ENCODE measurements around the gene FBXL16.
"Not testable (repeated sequence)": the region's sequence is repeated elsewhere in the genome, so short reads cannot be mapped to it uniquely, and the experiment has no call there.

Gene FBXL16, protein sequence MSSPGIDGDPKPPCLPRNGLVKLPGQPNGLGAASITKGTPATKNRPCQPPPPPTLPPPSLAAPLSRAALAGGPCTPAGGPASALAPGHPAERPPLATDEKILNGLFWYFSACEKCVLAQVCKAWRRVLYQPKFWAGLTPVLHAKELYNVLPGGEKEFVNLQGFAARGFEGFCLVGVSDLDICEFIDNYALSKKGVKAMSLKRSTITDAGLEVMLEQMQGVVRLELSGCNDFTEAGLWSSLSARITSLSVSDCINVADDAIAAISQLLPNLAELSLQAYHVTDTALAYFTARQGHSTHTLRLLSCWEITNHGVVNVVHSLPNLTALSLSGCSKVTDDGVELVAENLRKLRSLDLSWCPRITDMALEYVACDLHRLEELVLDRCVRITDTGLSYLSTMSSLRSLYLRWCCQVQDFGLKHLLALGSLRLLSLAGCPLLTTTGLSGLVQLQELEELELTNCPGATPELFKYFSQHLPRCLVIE

DNA sequence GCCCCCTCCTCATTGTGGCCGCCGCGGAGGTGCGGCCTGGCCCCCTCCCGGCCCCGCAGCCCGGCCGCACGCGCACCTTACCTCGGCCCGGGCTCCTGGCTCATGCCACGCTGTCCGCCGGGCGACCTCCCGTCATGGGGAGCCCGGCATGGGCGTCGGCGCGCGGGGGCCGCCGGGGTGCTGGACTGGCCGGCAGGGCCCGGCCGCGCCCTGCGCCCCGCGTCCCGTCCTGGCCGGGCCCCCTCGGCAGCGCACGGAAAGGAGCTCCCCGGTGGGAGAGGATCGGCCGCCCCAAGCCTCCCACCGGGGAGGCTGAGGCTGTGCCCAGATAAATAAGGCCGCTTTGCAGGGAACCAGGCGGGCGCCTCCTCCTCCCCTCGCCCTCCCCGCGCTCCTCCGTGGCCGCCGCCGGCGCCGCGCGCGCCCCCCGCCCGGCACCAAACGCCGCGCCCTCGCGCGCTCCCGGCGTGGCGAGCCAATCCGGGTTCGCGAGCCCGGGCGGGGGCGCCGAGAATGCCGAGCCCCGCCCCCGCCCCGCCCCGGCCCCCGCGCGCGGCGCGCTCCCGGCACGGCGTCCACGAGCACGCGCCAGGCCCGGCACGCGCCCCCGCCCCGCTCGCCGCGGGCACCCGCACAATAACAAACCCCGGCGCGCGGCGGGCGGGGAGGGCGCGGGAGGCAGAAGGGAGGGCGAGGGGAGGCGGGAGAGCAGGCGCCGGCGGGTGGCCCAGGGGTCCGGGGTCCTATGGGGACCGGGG is at the start of gene FBXL16:
FBXL16 (minus strand) TSS at position 371 of the 758 bp plus-strand sequence. CDS start 8,396 bp downstream, outside the sequence.
- no peak for DNase-seq

DNA sequence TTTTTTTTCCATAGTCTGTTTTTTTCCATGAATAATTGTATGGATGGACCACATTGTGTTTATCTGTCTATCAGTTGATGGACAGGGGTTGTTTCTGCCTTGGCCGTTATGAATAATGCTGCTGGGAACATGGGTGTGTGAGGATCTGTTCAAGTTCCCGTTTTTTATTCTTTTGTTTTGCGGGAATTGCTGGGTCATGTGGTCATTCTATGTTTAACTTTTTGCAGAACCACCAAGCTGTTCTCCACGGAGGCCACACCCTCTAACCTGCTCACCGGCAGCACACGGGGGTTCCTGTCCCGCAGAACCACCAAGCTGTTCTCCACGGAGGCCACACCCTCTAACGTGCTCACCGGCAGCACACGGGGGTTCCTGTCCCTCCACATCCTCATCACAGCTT is 49.1 kb upstream of the FBXL16 start:
- no peak for DNase-seq

DNA sequence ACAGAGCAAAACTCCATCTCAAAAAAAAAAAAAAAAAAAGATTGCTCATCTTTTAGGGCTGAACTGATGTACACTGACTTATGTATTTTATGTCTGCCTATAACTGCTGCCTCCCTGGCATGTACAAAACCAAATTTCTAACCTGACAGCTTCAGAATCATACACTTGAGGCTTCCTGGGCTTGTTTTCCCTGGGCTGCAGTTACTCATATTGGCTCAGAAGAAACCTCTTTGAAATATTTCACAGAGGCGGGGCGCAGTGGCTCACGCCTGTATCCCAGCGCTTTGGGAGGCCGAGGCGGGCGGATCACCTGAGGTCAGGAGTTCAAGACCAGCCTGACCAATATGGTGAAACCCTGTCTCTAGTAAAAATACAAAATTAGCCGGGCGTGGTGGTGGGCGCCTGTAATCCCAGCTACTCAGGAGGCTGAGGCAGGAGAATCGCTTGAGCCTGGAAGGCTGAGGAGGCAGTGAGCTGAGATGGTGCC is 48.6 kb upstream of the FBXL16 start:
- DNase-seq, result not testable (repeated sequence)

DNA sequence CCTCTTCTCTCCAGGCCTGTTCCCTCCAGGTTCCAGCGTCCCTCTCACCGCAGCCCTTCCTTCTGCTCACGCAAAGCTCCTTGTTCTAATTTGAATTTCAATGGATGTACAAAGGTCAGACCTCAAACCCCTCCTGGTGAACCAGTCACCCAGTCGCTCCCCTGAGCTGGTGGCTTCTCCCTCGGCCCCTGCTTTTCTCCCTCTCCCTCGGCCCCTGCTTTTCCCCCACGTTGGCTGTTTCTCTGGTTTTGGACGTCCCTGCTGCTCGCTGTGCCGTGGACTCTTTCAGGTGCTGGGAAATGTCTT is 46.4 kb upstream of the FBXL16 start:
- no peak for DNase-seq

DNA sequence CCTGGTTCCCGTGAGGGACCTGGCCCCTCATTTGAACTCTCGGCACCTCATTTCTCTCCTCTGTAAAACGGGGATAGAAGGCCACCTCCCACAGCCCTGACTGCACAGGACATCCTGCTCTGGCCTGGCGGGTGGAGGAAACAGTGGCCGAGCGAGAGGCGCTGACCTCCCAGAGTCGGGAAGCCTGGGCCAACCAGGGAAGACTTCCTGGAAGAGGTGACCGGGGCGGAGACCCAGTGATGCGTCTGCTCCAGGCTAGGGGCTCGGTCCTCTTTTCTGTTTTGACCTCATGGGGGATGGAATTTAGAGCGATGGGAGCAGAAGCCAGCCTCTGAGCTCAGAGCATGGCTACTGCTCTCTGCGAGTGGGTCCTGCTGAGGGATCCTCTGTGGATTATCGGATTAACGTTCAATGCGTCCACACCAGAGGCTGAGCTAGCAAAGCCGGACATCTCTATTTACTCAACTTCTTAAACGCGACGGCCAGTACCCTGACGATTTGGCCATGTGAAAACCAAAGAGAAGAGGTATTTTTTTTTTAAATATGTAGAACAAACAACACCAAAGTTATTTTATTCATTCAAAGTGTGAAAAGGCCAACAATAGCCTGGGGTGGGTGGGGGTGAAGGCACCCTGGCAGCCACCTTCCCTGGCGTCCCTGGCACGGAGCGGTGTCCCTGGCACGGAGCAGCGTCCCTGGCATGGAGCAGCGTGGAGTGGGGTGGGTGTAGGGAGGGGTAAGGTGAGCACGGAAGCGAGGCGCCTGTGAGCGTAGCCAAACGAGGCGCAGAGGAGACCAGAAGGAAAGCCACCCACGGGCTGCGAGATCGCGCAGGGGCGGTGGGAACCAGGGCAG is 45.8 kb upstream of the FBXL16 start:
- no peak for DNase-seq

DNA sequence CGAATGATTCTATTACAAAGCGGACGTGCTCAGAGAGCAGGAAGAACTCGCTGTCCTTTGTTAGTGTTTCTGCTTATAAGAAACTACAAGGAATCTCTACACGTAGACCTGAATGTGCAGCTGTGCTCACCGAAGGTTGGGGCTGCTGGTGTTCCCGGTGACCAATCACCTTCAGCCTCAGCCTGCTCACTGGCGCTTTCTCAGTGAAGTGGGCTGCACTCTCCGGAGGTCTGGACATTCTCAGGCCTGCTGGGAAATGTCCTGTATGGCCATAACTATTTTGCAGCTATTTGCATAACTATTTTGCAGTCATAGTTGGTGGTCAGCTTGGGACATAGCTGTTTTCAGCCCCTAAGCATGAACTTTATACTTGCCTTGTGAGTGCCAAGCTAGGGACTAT is 44.9 kb upstream of the FBXL16 start:
- DNase-seq, result no peak

DNA sequence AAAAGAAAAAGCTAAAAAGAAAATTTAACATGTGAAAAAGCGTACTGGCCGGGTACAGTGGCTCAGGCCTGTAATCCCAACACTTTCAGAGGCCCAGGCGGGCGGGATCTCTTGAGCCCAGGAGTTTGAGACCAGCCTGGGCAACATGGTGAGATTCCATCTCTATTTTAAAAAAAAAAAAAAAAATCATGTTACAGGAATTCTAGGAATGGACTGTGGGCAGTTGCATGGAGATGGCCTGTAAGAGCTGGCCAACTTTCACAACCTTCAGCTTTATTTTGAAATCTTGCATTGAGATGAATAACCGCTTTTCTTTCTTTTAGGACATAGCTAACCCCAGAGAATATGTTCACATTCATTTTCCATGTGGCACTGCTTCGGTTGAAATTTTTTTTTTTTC is 43.4 kb upstream of the FBXL16 start:
- no peak for DNase-seq

DNA sequence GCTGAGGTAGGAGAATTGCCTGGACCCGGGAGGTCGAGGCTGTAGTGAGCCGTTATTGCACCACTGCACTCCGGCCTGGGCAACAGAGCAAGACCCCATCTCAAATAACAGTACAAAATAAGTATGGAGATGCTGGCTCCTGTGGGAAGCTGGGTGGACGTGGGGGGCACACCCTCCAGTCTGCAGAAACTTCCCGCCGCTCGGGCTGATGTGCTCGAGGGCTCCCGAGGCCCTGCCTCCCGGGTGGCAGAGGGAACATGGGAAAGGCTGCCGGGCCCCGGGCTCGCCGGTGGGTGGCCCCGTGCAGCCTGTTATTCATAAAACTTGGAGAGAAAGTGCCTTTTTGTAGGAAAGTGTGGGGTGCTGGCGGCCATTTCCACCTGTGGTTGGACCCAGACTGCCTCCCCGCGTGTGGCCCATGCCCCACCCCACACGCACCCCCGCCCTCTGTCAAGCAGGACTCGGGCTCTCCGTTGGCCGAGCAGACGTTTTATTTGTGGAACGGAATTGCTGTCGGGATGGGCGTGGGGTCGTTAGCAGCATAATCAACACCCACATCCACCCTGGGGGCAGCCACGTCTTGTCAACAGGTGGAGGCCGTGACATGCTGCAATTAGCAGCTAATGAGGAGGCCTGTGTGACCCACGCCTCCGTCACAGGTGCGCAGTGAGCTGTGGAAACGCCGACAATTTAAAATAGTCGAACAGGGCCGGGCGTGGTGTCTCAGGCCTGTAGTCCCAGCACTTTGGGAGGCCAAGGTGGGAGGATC is 42.6 kb upstream of the FBXL16 start:
- DNase-seq, result no peak

DNA sequence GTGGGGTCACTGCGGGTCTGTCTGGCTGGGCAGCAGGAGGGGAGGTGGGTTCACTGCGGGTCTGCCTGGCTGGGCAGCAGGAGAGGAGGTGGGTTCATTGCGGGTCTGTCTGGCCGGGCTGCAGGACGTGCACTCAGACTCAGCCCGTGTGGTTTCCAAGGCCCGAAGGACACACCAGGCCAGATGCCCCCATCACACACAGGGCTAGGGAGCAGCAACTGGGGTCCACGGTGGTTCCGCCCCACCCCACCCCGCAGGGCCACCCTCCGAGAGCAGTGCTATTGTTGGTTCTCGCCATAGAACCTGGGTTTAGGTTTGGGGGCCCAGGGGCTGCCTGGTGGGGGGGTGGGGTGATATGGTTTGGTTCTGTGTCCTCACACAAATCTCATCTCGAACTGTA is 41.0 kb upstream of the FBXL16 start:
- DNase-seq, result no peak

DNA sequence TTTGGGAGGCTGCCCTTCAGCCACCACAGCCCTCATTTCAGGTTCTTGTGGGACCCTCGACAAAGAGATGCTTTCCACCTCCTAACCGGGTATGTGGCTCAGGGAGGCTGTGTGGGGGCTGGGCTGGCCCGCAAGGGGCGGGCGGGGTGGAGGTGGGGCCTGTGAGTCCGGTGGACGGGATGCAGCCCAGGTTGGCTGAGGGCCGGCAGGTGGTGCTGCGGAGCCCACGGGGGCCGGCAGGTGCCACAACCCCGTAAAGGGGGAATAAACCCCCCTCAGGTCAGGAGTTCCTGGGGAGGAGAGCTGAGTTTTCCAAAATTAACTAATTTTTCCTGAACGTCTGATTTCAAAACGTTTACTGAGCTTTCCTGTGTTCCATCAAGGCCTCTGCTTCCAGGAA is 40.1 kb upstream of the FBXL16 start:
- no peak for DNase-seq

DNA sequence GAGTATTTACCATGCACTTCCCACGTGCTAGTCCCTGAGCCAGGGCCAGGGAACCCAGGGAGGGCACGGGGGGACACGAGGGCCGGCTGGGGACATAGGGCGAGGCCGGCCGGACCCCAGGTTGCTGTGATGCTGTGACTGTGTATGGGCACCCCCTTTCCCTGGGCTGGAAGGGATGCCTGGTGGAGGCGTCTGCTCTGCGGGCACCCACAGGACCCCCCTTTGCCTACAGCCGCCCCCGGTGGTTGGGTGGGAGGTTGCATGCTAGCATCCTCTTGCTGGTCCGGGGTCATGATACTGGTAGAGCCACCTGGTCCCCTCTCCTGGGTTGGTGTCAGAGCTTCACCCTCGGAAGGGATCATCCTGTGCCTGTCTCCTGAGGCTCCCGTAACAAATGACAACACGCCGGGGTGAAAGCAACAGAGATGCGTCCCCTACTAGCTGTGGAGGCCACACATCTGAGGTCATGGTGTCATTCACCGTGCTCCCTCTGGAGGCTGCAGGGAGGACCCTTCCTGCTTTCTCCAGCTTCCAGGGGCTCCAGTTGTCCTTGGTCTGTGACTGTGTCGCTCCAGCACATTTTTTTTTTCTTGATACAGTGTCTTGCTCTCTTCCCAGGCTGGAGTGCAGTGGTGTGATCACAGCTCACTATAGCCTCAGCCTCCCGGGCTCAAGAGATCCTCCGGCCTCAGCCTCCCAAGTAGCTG is 38.3 kb upstream of the FBXL16 start:
- DNase-seq, result no peak

DNA sequence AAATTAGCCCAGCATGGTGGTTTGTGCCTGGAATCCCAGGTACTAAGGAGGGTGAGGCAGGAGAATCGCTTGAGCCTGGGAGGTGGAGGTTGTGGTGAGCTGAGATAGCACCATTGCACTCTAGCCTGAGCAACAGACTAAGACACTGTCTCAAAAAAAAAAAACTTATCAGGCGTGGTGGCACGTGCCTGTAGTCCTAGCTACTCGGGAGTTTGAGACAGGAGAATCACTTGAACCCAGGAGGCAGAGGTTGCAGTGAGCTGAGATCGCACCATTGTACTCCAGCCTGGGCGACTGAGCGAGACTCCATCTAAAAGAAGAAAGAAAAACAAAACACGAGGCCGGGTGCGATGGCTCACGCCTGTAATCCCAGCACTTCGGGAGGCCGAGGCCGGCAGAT is 37.3 kb upstream of the FBXL16 start:
- DNase-seq, result not testable (repeated sequence)

DNA sequence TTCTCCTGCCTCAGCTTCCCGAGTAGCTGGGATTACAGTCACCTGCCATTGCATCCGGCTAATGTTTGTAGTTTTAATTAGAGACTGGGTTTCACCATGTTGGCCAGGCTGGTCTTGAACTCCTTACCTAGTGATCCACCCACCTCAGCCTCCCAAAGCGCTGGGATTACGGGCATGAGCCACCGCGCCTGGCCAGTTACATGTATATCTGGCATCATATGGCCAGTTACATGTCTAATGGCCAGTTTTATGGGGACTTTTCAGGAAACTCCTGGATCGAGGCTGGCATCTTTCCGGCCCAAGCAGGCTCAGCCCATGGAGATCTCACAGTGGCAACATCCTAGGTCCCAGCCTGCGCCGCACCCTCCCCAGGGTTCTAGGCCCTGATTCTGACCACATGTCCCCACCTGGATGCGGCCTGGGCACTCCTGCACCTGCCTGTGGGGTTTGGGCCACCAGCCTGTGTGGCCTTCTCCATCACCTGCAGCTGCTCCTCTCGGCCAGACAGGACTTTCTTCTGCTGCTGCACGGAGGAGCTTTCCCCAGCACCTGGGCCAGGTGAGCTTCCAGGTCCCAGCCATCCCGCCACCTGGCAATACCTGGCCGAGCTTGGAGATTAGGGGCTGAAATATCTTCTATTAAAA is 36.5 kb upstream of the FBXL16 start:
- DNase-seq, result no peak

DNA sequence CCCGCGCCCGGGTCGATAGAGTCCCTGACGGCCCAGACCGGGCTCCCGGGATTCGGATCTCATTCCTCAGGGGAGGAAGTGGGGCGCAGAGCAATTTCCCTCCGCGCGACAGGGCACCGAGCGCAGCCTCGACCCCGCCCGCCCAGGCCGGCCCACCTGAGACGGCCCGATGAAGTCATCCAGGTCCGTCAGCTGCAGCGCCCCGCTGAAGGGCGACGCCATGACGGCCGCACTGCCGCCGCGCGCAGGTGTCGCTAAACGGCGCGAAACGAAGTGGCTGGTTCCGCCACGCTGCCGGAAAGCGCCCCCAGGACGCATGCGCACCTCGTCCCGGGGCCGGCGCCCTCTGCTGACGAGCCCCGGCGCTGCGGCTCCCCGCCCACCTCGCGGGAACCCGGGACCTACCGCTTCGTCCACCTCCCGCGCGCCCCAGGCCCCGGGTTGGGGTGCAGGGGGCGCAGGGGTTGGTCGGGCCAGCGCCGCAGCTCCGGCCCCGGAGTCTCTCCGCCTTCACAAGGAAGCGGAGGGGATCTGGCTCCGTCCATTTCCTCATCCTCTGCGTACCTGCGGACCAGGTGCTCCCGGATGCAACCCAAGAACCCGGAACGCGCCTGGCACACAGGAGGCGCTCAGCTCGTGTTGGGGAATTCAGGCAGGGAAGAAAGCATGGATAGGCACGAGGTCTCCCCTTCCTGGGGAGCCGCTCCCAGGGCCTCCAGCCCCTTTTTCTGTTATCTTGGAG is 35.3 kb upstream of the FBXL16 start, which contains the start of gene CIAO3:
CIAO3 (minus strand) TSS at position 234 of the 742 bp plus-strand sequence; CDS start at position 222, 12 bp downstream.
- peak; percentile 85 for DNase-seq

DNA sequence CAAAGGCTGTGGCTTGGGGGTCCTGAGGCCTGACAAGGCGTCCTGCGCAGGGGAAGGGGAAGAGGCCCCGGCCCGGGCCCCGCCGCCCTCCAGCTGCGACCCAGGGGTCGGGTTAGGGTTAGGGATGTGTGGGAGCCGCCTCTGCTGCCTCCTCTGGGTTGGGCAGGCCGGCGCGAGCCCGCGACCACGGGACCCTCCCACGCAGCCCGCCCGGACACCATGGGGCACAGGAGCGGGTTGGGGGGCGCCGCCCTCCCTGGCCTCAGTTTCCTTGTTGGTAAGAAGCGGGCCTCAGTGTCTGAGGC is 34.8 kb upstream of the FBXL16 start:
- no peak for DNase-seq

DNA sequence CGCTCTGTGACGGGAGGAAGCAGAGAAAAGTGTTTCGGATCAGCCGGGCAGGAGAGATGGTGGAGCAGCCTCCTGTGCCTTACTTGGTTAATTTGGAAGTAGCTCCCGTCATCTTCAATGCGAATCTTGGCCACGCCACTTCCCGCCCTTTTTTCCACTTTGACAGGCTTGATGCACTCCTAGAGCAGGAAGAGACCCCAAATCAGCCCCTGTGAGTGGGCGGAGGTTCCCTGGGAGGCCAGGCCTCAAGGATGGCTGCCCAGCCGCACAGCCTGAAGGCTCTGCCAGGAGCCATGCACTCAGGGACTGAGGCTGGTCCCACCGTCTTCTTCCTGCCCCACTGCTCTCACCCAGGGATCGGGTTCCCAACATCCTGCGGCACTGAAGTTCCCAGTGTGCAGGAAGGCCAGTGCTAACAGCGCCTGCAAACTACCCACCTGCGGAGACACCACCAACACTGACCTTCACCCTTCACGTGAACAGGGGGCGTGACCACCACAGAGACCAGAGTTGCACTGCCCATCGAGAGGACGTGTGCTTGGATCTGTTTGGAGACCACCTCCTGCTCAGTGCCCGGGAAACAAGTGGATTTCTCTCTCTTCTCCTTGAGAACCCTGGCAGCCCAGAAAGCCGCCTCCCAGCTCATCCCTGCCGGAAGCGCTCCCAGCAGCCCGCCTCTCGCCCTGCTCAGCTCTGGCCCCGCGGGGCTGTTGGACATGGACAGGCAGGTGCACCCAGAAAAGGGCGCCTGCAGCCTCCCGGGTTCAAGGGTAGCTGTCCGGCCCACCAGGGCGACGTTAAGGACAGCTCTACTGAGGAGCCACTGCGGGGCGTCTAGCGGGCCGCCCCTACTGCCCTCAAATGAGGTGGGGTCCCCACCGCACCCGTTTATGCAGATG is 34.2 kb upstream of the FBXL16 start:
- no peak for DNase-seq

DNA sequence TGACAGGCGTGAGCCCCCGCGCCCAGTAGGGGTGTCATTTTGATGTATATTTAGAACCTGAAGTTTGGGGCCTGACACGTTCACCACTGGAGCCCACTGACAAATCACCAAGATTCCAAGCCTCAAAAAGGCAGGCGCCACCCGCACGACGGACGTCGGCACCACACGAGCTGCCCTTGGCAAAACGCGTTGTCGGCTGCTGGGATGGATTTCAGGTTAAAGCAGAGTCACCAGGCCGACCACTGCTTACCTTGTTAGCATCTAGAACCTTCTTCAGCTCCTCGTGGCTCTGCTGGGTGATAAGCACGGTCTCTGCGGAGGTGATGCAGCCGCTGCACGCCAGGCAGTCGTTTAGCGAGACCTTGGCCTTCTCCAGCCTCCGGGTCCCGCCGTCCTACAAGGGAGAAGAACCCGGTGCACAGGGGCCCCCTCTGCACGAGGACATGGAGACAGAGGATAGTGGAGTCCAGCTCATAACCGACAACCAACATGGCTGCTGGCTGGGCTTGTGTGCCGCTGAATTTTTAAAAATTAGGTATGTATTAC is 31.4 kb upstream of the FBXL16 start:
- no peak for DNase-seq

DNA sequence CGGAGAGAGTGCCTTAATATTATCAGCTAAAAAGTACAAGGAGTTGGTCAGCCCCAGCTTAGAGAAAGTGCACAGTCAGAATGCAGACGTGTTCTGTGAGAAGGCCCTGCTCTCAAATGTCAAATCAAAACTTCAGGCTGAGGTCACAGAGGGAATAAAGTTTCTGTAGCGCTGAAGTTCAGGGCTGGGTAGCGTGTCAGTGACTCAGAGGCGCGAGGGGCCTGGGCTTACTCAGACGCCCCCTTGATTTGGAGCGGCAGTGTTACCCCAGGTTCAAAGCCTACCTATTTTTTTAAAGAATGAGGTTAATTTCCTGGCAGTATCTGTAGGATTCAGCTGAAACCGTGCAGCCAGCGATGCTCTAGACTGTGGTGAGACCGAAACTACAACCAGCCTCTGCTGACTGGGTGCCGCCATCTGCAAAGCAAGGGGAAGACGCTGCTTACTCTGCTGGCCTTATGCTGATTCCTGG is 30.4 kb upstream of the FBXL16 start:
- no peak for DNase-seq

All from activated effector memory CD4-positive, alpha-beta T cell treated with Interleukin-2 at 50 U/mL for 16 hours (primary cell).